Sigmoid colon (tissue), 7 donors: Measurements from ENCODE around the gene EPHA7. TPM values are rescaled to one million over a fixed set of nuclear protein-coding genes. Genes with fewer than 3 reads are reported as not detected.

ENCODE experiments used
- DNase-seq: peaks from one replicate; pipeline ENCODE4 v3.0.0-alpha.2; 2019
- H3K27ac ChIP-seq, 4 donors: fragments of 200-600 bp; sonication (generic); one replicate each; pipeline ENCODE4 v1.5.1; 2016 to 2019; ENCODE audit warnings: mild to moderate bottlenecking in 1 of 4
- H3K27me3 ChIP-seq, 3 donors: fragments of 200-600 bp; sonication (generic); one replicate each; pipeline ENCODE4 v1.5.1; 2019; ENCODE audit warnings: mild to moderate bottlenecking in 1 of 3
- H3K36me3 ChIP-seq, 4 donors: fragments of 200-600 bp; sonication (generic); one replicate each; pipeline ENCODE4 v1.5.1; 2016 to 2019
- H3K4me1 ChIP-seq, 4 donors: fragments of 200-600 bp; sonication (generic); one replicate each; pipeline ENCODE4 v1.5.1; 2017 to 2019
- H3K4me3 ChIP-seq, 4 donors: fragments of 200-600 bp; sonication (generic); one replicate each; pipeline ENCODE4 v1.5.1; 2017 to 2019; ENCODE audit warnings: mild to moderate bottlenecking in 2 of 4, moderate library complexity in 1 of 4
- H3K9me3 ChIP-seq, 4 donors: fragments of 200-600 bp in 3 of 4; sonication (generic) in 3 of 4; one replicate each; pipeline versions ENCODE4 v1.5.1 to v1.6.1; 2013 to 2019
- CTCF ChIP-seq, 4 experiments: fragments of 450-650 bp in 3 of 4; fragments of 200-600 bp in 1 of 4; IDR thresholded peaks; one replicate each; pipeline ENCODE4 v1.5.1; 2016 to 2019; ENCODE audit warnings: antibody characterized with exemption in 4 of 4, mild to moderate bottlenecking in 3 of 4, moderate library complexity in 2 of 4
- EP300 ChIP-seq, 4 donors: sonication (generic); formaldehyde crosslinking; IDR thresholded peaks; one replicate each; pipeline ENCODE4 v1.6.1; 2017; ENCODE audit warnings: antibody characterized with exemption in 4 of 4
- POLR2A ChIP-seq, 2 donors: fragments of 450-650 bp; IDR thresholded peaks; one replicate each; pipeline ENCODE4 v1.6.1; 2016; ENCODE audit warnings: antibody characterized with exemption in 2 of 2, mild to moderate bottlenecking in 2 of 2, moderate library complexity in 2 of 2
- POLR2AphosphoS5 ChIP-seq, 4 donors: sonication (generic); formaldehyde crosslinking; IDR thresholded peaks; one replicate each; pipeline ENCODE4 v1.6.1; 2017; ENCODE audit warnings: antibody characterized with exemption in 4 of 4
- WGBS, 2 donors: extraction: QIAGEN DNeasy Blood & Tissue Kit; methylation state at CpG; one replicate each; pipeline ENCODE4 v1.1.7; 2013; 5-methylcytosine and 5-hydroxymethylcytosine counted together
- intact Hi-C: fragments of 100-400 bp; cut with DNase I; formaldehyde crosslinking; loops from one replicate; pipeline ENCODE4 v1.15.1; 2023
- polyA plus RNA-seq, 3 donors: library from polyadenylated mRNA; stranded (reverse); fragments of 200-250 nt; gene quantifications; one replicate each; pipeline ENCODE4 v1.2.3, GENCODE V29; 2013
- total RNA-seq, 4 donors: library from RNA; depleted of rRNA; stranded (reverse); fragments of >200 nt; gene quantifications; one replicate each; pipeline ENCODE4 v1.1.0, GENCODE V29; 2016
- donor health status: healthy with polysubstance abuse.
- donor health status: Bipolar disorder and iron deficiency.
- donor health status: healthy.

The EPHA7 gene
- total and polyA plus RNA-seq, 7 donors, result 1.2 to 134 (median 70.3) TPM; not detected in 1

DNA sequence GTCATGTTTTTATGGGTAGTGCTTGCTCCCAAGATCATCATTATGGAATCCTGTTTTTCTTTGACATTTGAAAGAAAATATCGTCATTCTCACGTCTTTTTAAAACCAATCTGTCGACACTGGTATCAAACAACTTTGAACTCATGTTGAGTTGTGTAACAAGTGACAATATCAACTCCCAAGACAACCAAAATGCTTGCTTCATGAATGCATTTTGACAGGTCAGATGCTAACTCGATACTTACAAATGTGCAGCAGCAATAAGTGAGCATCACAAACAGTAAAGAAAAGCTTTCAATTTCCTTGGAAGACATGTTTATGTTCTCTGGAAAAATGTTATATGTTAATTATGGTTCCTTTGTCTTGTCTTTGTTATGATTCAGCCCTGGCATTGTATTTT is 125.9 kb downstream of the EPHA7 start:
- 82 to 89% methylated on average over 4 of the region's 4 CpGs for WGBS, 2 donors
- intact Hi-C loops, result no loop called here

DNA sequence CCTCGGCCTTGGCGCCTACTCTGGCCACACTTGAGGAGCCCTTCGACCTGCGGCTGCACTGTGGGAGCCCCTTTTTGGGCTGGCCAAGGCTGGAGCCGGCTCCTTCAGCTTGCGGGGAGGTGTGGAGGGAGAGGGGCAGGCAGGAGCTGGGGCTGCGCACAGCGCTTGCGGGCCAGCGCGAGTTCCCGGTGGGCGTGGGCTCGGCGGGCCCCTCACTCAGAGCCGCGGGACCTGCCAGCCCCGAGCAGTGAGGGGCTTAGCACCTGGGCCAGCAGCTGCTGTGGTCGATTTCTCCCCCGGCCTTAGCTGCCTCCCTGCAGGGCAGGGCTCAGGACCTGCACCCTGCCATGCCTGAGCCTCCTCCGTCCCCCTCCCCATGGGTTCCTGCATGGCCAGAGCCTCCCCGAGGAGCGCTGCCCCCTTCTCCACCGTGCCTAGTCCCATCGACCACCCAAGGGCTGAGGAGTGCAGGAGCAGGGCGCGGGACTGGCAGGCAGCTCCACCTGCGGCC is 136.8 kb downstream of the EPHA7 start:
- Histone ChIP-seq H3K9me3 (no peaks in the 10 kb centered on the region), H3K27ac (no peak overlapping the region), H3K4me3 (no peak overlapping the region), H3K4me1 (no peaks in the 10 kb centered on the region), H3K27me3 (no peaks in the 10 kb centered on the region), H3K36me3 (no peaks in the 10 kb centered on the region)
- WGBS, 2 donors, result 95 to 96% methylated on average over 28 of the region's 28 CpGs
- DNase-seq, result peak; percentile 56
- TF ChIP-seq POLR2A (IDR thresholded peaks at IDR 0.05) (no peak), EP300 (IDR thresholded peaks at IDR 0.05) (no peak), CTCF (IDR thresholded peaks at IDR 0.05) (no peak), POLR2AphosphoS5 (IDR thresholded peaks at IDR 0.05) (no peak)
- intact Hi-C loops, result no loop called here

More for the DNA sequence above, 125.9 kb downstream of the EPHA7 start:
- Histone ChIP-seq H3K27me3 (no peaks in the 10 kb centered on the region), H3K4me1 (no peaks in the 10 kb centered on the region), H3K27ac (no peak overlapping the region), H3K36me3 (no peaks in the 10 kb centered on the region), H3K4me3 (no peak overlapping the region), H3K9me3 (no peaks in the 10 kb centered on the region)
- TF ChIP-seq POLR2A (IDR thresholded peaks at IDR 0.05), result no peak
- TF ChIP-seq POLR2AphosphoS5 (IDR thresholded peaks at IDR 0.05), result no peak
- no peak for TF ChIP-seq EP300 (IDR thresholded peaks at IDR 0.05)
- no peak for TF ChIP-seq CTCF (IDR thresholded peaks at IDR 0.05)
- no peak for DNase-seq

- no peak for DNase-seq
- Histone ChIP-seq H3K4me3 (no peak overlapping the region), H3K9me3 (no peaks in the 10 kb centered on the region), H3K27ac (no peak overlapping the region), H3K4me1 (peaks cover 0 to 8% (median 0%) of the 10 kb centered on the region in 4 donors), H3K36me3 (no peaks in the 10 kb centered on the region), H3K27me3 (no peaks in the 10 kb centered on the region)
- intact Hi-C loops, result loop anchor here (10.0 kb wide), 1 partner anchor 137 kb away; the partner anchor contains the start of gene EPHA7
- TF ChIP-seq CTCF (IDR thresholded peaks at IDR 0.05) (no peak), EP300 (IDR thresholded peaks at IDR 0.05) (no peak), POLR2A (IDR thresholded peaks at IDR 0.05) (no peak), POLR2AphosphoS5 (IDR thresholded peaks at IDR 0.05) (no peak)
Observed at GRCh38 chr6:93278241-93278640, 141.1 kb downstream of the EPHA7 start.

GRCh38 chr6:93272896-93273295 is 146.5 kb downstream of the EPHA7 start:
- no peak overlapping the region for H3K4me3 ChIP-seq
- whole genome bisulfite sequencing, 2 donors, result 49 to 74% methylated on average over 2 of the region's 2 CpGs
- intact Hi-C loops, result loop anchor here (10.0 kb wide), 1 partner anchor 142 kb away; the partner anchor contains the start of gene EPHA7
- no peak for DNase-seq
- no peaks in the 10 kb centered on the region for H3K27me3 ChIP-seq
- H3K27ac ChIP-seq, result no peak overlapping the region
- H3K9me3 ChIP-seq, result no peaks in the 10 kb centered on the region
- peaks cover 0 to 19% (median 0%) of the 10 kb centered on the region in 4 donors for H3K36me3 ChIP-seq
- no peak for TF ChIP-seq EP300 (IDR thresholded peaks at IDR 0.05)
- TF ChIP-seq POLR2AphosphoS5 (IDR thresholded peaks at IDR 0.05), result no peak
- no peak for TF ChIP-seq POLR2A (IDR thresholded peaks at IDR 0.05)
- TF ChIP-seq CTCF (IDR thresholded peaks at IDR 0.05), result no peak
- H3K4me1 ChIP-seq, result peaks cover 0 to 8% (median 0%) of the 10 kb centered on the region in 4 donors

DNA sequence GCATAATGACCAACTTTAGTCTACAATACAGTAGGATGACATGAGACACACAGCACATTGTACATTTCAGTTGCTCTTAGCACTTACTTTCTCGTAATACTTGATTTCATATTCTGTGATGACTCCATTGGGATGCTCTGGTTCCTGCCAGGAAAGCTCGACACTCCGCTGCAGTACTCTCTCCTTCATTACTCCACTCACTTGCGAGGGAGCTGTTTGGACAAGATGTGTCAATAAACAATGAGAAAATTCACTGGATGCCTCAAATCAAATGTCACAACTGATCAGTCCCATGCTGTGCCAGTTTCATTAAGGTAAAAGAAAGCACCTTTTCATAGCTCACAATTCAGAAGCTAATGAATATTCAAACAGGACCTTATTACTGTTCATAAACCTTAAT is 147.1 kb downstream of the EPHA7 start:
- intact Hi-C loops, result loop anchor here (10.0 kb wide), 1 partner anchor 143 kb away; the partner anchor contains the start of gene EPHA7
- Histone ChIP-seq H3K4me1 (peaks cover 0 to 8% (median 0%) of the 10 kb centered on the region in 4 donors), H3K27ac (no peak overlapping the region), H3K4me3 (no peak overlapping the region), H3K9me3 (no peaks in the 10 kb centered on the region), H3K36me3 (peaks cover 0 to 26% (median 0%) of the 10 kb centered on the region in 4 donors), H3K27me3 (no peaks in the 10 kb centered on the region)
- DNase-seq, result no peak
- 76 to 84% methylated on average over 4 of the region's 4 CpGs for WGBS, 2 donors
- TF ChIP-seq POLR2AphosphoS5 (IDR thresholded peaks at IDR 0.05), result no peak
- no peak for TF ChIP-seq CTCF (IDR thresholded peaks at IDR 0.05)
- TF ChIP-seq POLR2A (IDR thresholded peaks at IDR 0.05), result no peak
- no peak for TF ChIP-seq EP300 (IDR thresholded peaks at IDR 0.05)
